AG09319 (cell line): ENCODE results near the gene WDR12.
A peak's percentile ranks its signal among the peaks of the same experiment; 100 is the strongest.

Experiments used
- DNase-seq: peaks from one replicate; pipeline ENCODE4 v3.0.0-alpha.2; 2010; ENCODE audit warnings: low read depth; ENCODE audit errors: extremely low read depth
- TF ChIP-seq, protein P1 (sequence below): IDR thresholded peaks from 2 replicates; pipeline ENCODE4 v1.5.1; 2011; ENCODE audit warnings: low read depth, mild to moderate bottlenecking, inconsistent platforms, low read length, moderate library complexity

The WDR12 gene

DNA sequence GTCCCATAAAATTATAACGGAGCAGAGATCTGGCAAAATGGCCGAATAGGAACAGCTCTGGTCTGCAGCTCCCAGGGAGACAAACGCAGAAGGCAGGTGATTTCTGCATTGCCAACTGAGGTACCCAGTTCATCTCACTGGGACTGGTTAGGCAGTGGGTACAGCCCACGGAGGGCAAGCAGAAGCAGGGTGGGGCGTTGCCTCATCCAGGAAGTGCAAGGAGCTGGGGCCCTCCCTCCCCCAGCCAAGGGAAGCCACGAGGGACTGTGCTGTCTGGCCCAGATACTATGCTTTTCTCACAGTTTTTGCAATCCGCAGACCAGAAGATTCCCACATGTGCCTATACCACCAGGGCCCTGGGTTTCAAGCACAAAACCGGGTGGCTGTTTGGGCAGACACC, 62.7 kb downstream of the WDR12 start:
- no peak for DNase-seq
- TF ChIP-seq, protein P1, sequence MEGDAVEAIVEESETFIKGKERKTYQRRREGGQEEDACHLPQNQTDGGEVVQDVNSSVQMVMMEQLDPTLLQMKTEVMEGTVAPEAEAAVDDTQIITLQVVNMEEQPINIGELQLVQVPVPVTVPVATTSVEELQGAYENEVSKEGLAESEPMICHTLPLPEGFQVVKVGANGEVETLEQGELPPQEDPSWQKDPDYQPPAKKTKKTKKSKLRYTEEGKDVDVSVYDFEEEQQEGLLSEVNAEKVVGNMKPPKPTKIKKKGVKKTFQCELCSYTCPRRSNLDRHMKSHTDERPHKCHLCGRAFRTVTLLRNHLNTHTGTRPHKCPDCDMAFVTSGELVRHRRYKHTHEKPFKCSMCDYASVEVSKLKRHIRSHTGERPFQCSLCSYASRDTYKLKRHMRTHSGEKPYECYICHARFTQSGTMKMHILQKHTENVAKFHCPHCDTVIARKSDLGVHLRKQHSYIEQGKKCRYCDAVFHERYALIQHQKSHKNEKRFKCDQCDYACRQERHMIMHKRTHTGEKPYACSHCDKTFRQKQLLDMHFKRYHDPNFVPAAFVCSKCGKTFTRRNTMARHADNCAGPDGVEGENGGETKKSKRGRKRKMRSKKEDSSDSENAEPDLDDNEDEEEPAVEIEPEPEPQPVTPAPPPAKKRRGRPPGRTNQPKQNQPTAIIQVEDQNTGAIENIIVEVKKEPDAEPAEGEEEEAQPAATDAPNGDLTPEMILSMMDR: no peak

GRCh38 chr2:202847693-202848524, 63.6 kb downstream of the WDR12 start:
- TF ChIP-seq, protein P1: no peak
- no peak for DNase-seq

DNA sequence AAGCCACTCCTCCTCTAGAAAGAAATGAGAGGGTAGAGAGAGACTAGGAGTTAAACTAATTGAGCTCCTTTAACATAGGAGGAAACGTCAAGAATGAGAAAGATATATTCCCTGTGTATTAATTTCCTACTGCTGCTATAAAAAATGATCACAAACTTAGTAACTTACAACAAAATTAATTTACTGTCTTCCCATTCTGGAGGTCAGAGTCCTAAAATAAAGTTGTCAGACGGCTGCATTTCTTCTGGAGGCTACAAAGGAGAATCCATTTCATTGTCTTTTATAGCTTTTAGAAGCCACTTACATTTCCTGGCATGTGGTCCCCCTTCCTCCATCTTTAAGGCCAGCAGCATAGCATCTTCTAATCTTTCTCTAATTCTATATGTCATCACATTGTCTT, 66.8 kb downstream of the WDR12 start:
- TF ChIP-seq, protein P1: no peak
- DNase-seq: no peak

DNA sequence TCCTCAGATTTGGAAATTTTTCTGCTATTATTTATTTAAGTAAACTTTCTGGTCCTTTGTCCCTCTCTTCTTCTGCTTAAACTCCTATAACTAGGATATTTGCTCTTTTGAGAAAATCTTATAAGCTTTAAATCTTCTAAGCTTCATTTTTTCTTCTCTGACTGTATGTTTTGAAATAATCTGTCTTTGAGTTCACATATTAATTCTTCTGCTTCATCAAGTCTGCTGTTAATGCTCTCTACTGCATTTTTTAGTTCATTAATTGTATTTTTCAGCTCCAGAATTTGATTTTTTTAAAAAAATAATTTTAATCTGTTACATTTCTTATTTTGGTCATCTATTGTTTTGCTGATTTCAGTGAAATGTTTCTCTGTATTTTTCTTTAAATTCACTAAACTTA, 68.8 kb downstream of the WDR12 start:
- no peak for DNase-seq
- TF ChIP-seq, protein P1: no peak

- no peak for DNase-seq
- TF ChIP-seq, protein P1: no peak
Measured at GRCh38 chr2:202841090-202841867, 70.2 kb downstream of the WDR12 start.

GRCh38 chr2:202831242-202832220, 79.9 kb downstream of the WDR12 start:
- DNase-seq: no peak
- TF ChIP-seq, protein P1: peak; percentile 77
